ENCODE data around the gene VAMP3. TPM values are rescaled to one million over a fixed set of nuclear protein-coding genes. Genes with fewer than 3 reads are reported as not detected.

Gene VAMP3
- total RNA-seq, 1 donor from 2014 or later, result 154 TPM

Other genes with a start within 250 kb of the VAMP3 start
- 1.8 and 2.5 TPM in 2 replicates for gene PER3, start 13.0 kb downstream of the VAMP3 start, total RNA-seq
- gene UTS2, start 81.8 kb downstream of the VAMP3 start, total RNA-seq, result not detected in 2 replicates
- 2.8 and 3.4 TPM in 2 replicates for gene TNFRSF9, start 169.5 kb downstream of the VAMP3 start, total RNA-seq
- gene PARK7, start 190.4 kb downstream of the VAMP3 start, total RNA-seq, result 268 and 282 TPM in 2 replicates

All from astrocyte (in vitro differentiated cells and primary cell).